Measurements from ENCODE around the gene EIF4B. TPM values are rescaled to one million over a fixed set of nuclear protein-coding genes. Genes with fewer than 3 reads are reported as not detected.

EIF4B gene
- total RNA-seq, 3 donors from 2014 or later = 341 to 535 (median 345) TPM

DNA sequence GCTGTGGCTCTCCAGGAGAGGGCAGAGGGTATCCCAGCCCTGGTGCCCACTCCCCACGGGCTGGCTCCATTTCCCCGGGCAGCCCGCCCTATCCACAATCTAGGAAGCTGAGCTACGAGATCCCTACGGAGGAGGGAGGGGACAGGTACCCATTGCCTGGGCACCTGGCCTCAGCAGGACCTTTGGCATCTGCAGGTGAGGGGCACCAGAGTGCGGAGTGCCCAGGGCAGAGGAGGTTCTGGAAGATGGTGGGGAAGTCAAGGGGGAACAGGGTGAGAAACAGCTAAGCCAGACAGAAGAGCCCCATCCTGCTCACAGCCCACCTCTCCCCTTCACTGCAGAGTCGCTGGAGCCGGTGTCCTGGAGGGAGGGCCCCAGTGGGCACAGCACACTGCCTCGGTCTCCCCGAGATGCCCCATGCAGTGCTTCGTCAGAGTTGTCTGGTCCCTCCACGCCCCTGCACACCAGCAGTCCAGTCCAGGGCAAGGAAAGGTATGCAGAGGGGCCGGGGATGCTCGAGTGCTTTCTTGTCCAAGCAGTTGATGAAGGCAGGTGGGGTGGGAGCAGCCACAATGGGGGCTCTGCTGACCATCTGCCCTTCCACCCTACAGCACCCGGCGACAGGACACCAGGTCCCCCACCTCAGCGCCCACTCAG lies 53.9 kb downstream of the EIF4B start:
- TF ChIP-seq CTCF (IDR thresholded peaks at IDR 0.05) = no peak
- no peak overlapping the region for H3K4me3 ChIP-seq
- peaks cover 13% of the 10 kb centered on the region for H3K4me1 ChIP-seq (ENCODE audit: low read depth)
- intact Hi-C loops (cut with DNase I, micrococcal nuclease) = loop anchor here (5.0 to 10.0 kb wide), 2 partner anchors 37 to 135 kb away; partner anchors contain the start of gene IGFBP6 (in 1 of the 2)
- no peaks in the 10 kb centered on the region for H3K9me3 ChIP-seq
- DNase-seq = peak in 1 of 3 donors; percentile 36
- no peak for ATAC-seq
- H3K36me3 ChIP-seq (ENCODE audit: low read depth) = no peaks in the 10 kb centered on the region

DNA sequence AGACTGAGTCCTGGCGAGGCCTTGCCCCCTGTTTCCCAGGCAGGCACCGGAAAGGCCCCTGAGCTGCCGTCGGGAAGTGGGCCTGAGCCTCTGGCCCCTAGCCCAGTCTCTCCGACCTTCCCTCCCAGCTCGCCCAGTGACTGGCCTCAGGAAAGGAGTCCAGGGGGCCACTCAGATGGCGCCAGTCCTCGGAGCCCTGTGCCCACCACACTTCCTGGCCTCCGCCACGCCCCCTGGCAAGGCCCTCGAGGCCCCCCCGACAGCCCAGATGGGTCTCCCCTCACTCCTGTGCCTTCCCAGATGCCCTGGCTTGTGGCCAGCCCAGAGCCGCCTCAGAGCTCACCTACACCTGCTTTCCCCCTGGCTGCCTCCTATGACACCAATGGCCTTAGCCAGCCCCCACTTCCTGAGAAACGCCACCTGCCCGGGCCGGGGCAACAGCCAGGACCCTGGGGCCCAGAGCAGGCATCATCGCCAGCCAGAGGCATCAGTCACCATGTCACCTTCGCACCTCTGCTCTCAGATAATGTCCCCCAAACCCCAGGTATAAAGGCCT lies 54.5 kb downstream of the EIF4B start:
- H3K4me1 ChIP-seq (ENCODE audit: low read depth) = peaks cover 14% of the 10 kb centered on the region
- no peak overlapping the region for H3K4me3 ChIP-seq
- intact Hi-C loops (cut with DNase I, micrococcal nuclease) = loop anchor here (5.0 to 10.0 kb wide), 2 partner anchors 37 to 134 kb away; partner anchors contain the start of gene IGFBP6 (in 1 of the 2)
- H3K36me3 ChIP-seq (ENCODE audit: low read depth) = no peaks in the 10 kb centered on the region
- TF ChIP-seq CTCF (IDR thresholded peaks at IDR 0.05) = no peak
- no peak for ATAC-seq
- DNase-seq = peak in 2 of 3 donors; percentile 54 to 58
- no peaks in the 10 kb centered on the region for H3K9me3 ChIP-seq

GRCh38 chr12:53061404-53062010 lies 55.3 kb downstream of the EIF4B start:
- TF ChIP-seq CTCF (IDR thresholded peaks at IDR 0.05) = no peak
- no peaks in the 10 kb centered on the region for H3K9me3 ChIP-seq
- DNase-seq (peak; percentile 78 to 90 (median 84)), ATAC-seq (peak; percentile 76)
- intact Hi-C loops (cut with DNase I, micrococcal nuclease) = loop anchor here (5.0 to 10.0 kb wide), 2 partner anchors 36 to 133 kb away; partner anchors contain the start of gene IGFBP6 (in 1 of the 2)
- peaks cover 15% of the 10 kb centered on the region for H3K4me1 ChIP-seq (ENCODE audit: low read depth)
- no peak overlapping the region for H3K4me3 ChIP-seq
- no peaks in the 10 kb centered on the region for H3K36me3 ChIP-seq (ENCODE audit: low read depth)

- intact Hi-C loops (cut with DNase I, micrococcal nuclease) = loop anchor here (5.0 to 10.0 kb wide), 2 partner anchors 35 to 133 kb away; partner anchors contain the start of gene IGFBP6 (in 1 of the 2)
- no peaks in the 10 kb centered on the region for H3K36me3 ChIP-seq (ENCODE audit: low read depth)
- no peak for TF ChIP-seq CTCF (IDR thresholded peaks at IDR 0.05)
- DNase-seq (peak in 1 of 3 donors; percentile 28), ATAC-seq (no peak)
- H3K9me3 ChIP-seq = no peaks in the 10 kb centered on the region
- no peak overlapping the region for H3K4me3 ChIP-seq
- H3K4me1 ChIP-seq (ENCODE audit: low read depth) = peaks cover 15% of the 10 kb centered on the region
These were observed 56.0 kb downstream of the EIF4B start for GRCh38 chr12:53062011-53062961.

Data from mucosa of descending colon (tissue), 3 donors.